C4-2B (cell line): ENCODE data around the gene EWSR1.

ENCODE experiments used
- ZFX ChIP-seq: fragments of 450-650 bp; IDR thresholded peaks from 2 replicates; pipeline ENCODE4 v1.6.1; 2017
- TF ChIP-seq, protein P1 (sequence below): fragments of 450-650 bp; conservative IDR thresholded peaks from 2 replicates; pipeline ENCODE4 v1.5.1; 2017; ENCODE audit warnings: mild to moderate bottlenecking

DNA sequence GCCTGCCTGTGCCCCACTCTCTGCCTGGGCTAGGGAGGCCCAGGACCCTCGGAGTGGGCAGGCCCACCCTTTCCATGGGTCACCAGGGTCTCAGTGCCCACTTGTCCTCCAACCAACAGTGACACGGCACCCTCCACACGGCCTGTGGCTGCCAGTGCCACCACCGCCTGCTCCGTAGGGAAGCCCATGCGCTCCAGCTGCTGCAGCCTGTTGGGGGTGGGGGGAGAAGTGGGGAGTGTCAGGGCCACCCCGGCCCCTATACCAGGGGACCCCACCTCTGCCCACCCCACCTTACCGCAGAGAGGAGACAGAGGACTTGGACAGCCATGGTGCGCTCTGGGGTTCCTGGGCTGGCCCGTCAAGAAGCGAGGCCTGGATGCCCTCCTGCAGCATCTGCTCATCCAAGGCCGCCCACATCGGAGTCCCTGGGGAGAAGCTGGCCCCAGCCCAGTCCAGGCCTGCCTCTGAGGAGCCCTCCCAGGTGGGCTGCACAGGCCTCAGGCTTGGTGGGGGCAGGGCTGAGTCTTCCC lies 8.0 kb upstream of the EWSR1 start:
- TF ChIP-seq ZFX, result no peak
- TF ChIP-seq, protein P1, sequence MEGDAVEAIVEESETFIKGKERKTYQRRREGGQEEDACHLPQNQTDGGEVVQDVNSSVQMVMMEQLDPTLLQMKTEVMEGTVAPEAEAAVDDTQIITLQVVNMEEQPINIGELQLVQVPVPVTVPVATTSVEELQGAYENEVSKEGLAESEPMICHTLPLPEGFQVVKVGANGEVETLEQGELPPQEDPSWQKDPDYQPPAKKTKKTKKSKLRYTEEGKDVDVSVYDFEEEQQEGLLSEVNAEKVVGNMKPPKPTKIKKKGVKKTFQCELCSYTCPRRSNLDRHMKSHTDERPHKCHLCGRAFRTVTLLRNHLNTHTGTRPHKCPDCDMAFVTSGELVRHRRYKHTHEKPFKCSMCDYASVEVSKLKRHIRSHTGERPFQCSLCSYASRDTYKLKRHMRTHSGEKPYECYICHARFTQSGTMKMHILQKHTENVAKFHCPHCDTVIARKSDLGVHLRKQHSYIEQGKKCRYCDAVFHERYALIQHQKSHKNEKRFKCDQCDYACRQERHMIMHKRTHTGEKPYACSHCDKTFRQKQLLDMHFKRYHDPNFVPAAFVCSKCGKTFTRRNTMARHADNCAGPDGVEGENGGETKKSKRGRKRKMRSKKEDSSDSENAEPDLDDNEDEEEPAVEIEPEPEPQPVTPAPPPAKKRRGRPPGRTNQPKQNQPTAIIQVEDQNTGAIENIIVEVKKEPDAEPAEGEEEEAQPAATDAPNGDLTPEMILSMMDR, result no peak
